Iris pigment epithelial cell (primary cell): ENCODE data around the gene CD1C.
"Not testable (repeated sequence)": the region's sequence is repeated elsewhere in the genome, so short reads cannot be mapped to it uniquely, and the experiment has no call there.

Experiments
- DNase-seq: peaks from one replicate; pipeline ENCODE4 v3.0.0-alpha.2; 2011; ENCODE audit warnings: low read depth

CD1C gene

GRCh38 chr1:158289811-158290210 is at the start of gene CD1C:
CD1C (plus strand) TSS chr1:158289923; CDS start chr1:158290065, 142 bp downstream.
- DNase-seq = no peak

- no peak for DNase-seq
These were observed 43.1 kb upstream of the CD1C start for GRCh38 chr1:158246650-158247049.

GRCh38 chr1:158248118-158248517 is 41.6 kb upstream of the CD1C start:
- no peak for DNase-seq

- DNase-seq = no peak
These were observed 41.0 kb upstream of the CD1C start for GRCh38 chr1:158248771-158249170.

- no peak for DNase-seq
These were observed 40.1 kb upstream of the CD1C start for GRCh38 chr1:158249646-158250045.

- no peak for DNase-seq
These were observed 38.6 kb upstream of the CD1C start for GRCh38 chr1:158251163-158251562.

GRCh38 chr1:158255656-158256055 is 34.1 kb upstream of the CD1C start:
- DNase-seq = no peak

- not testable (repeated sequence) for DNase-seq
These were observed 33.0 kb upstream of the CD1C start for GRCh38 chr1:158256747-158257146.

- no peak for DNase-seq
These were observed 31.8 kb upstream of the CD1C start for GRCh38 chr1:158257888-158258287.

- DNase-seq = no peak
These were observed 30.6 kb upstream of the CD1C start for GRCh38 chr1:158259117-158259516.

GRCh38 chr1:158272681-158273080 is 17.0 kb upstream of the CD1C start:
- DNase-seq = no peak

- no peak for DNase-seq
These were observed 14.9 kb upstream of the CD1C start for GRCh38 chr1:158274797-158275196.

- DNase-seq = not testable (repeated sequence)
These were observed 7.3 kb upstream of the CD1C start for GRCh38 chr1:158282421-158282820.

GRCh38 chr1:158283965-158284364 is 5.8 kb upstream of the CD1C start:
- no peak for DNase-seq

GRCh38 chr1:158285756-158286241 is 3.9 kb upstream of the CD1C start:
- no peak for DNase-seq

- DNase-seq = no peak
These were observed 3.2 kb upstream of the CD1C start for GRCh38 chr1:158286487-158286886.

- DNase-seq = no peak
These were observed 2.8 kb upstream of the CD1C start for GRCh38 chr1:158286941-158287346.

GRCh38 chr1:158290321-158290844 is 660 bp downstream of the CD1C start:
- DNase-seq = no peak

- DNase-seq = no peak
These were observed 6.1 kb downstream of the CD1C start for GRCh38 chr1:158295791-158296190.

GRCh38 chr1:158310623-158311022 is 20.9 kb downstream of the CD1C start:
- DNase-seq = no peak

GRCh38 chr1:158311066-158311465 is 21.3 kb downstream of the CD1C start:
- DNase-seq = no peak

- no peak for DNase-seq
These were observed 34.1 kb downstream of the CD1C start for GRCh38 chr1:158323866-158324265.

- DNase-seq = no peak
These were observed 34.7 kb downstream of the CD1C start for GRCh38 chr1:158324395-158324794.

- DNase-seq = no peak
These were observed 37.8 kb downstream of the CD1C start for GRCh38 chr1:158327481-158327880.

GRCh38 chr1:158328426-158328825 is 38.7 kb downstream of the CD1C start:
- no peak for DNase-seq
